Measurements from ENCODE around the gene MMP11.

DNA sequence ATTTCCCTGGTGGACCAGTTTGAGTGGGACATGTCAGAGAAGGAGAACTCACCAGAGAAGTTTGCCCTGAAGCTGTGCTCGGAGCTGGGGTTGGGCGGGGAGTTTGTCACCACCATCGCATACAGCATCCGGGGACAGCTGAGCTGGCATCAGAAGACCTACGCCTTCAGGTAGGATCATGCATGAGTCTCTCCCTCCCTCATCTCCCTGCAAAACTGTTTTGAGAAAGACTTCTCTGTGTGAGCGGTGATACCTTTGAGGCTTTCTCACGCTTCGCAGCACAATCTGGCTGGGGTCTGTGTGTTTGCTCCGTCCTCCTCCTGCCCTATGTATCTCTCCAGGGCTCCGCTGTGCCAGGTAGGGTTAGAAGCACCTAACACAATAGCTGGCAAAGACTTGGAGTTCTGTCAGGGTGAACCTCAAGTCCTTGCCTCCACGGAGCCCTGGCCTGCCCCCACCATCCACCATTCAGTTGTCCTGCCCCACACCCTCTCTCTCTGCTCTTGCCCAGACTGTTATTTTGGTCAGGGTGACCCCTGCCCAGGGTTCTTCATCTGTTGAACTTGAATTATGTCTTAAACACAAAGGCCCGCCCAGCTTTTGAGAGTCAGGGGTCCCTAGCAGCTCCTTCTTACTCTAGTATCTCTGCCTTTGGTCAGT is 52.7 kb downstream of the MMP11 start:
- TF ChIP-seq POLR2A (IDR thresholded peaks at IDR 0.05; ENCODE audit: low read length) = no peak
- no peak for TF ChIP-seq GATA1 (IDR thresholded peaks at IDR 0.05; ENCODE audit: low read depth, low read length)
